SK-N-SH treated with all-trans-retinoic acid at 6 μM for 48 hours (cell line): ENCODE results near the gene NDUFA13.

Source experiments
- PATZ1 ChIP-seq: fragments of 250-450 bp; sonication (Bioruptor Pico); IDR thresholded peaks from 2 replicates; pipeline ENCODE4 v1.8.0; 2020; ENCODE audit warnings: mild to moderate bottlenecking, moderate library complexity, borderline replicate concordance
- ZNF70 ChIP-seq: fragments of 450-650 bp; formaldehyde crosslinking; IDR thresholded peaks from 2 replicates; pipeline ENCODE4 v1.5.0; 2020; ENCODE audit warnings: mild to moderate bottlenecking, moderate library complexity

GRCh38 chr19:19525611-19526380 lies 9.8 kb downstream of the NDUFA13 start:
- TF ChIP-seq ZNF70 = no peak
- no peak for TF ChIP-seq PATZ1
